Vagina (tissue), 2 donors: Measurements from ENCODE around the gene RETNLB.

ENCODE experiments used
- POLR2A ChIP-seq, 2 donors: fragments of 450-650 bp; IDR thresholded peaks; one replicate each; pipeline ENCODE4 v1.6.1; 2017; ENCODE audit warnings: antibody characterized with exemption in 2 of 2, mild to moderate bottlenecking in 2 of 2, moderate library complexity in 2 of 2
- POLR2AphosphoS5 ChIP-seq, 2 donors: sonication (generic); formaldehyde crosslinking; IDR thresholded peaks; one replicate each; pipeline ENCODE4 v1.9.0; 2017; ENCODE audit warnings: antibody characterized with exemption in 2 of 2, mild to moderate bottlenecking in 2 of 2, low read depth in 1 of 2; ENCODE audit not compliant: insufficient read depth in 1 of 2
- TF ChIP-seq, protein P1 (sequence below), 3 experiments: fragments of 450-650 bp in 2 of 3; fragments of 200-600 bp in 1 of 3; sonication (generic) in 1 of 3; IDR thresholded peaks; one replicate each; pipeline ENCODE4 v1.5.1; 2017 to 2019; ENCODE audit warnings: antibody characterized with exemption in 3 of 3, mild to moderate bottlenecking in 2 of 3, moderate library complexity in 2 of 3

DNA sequence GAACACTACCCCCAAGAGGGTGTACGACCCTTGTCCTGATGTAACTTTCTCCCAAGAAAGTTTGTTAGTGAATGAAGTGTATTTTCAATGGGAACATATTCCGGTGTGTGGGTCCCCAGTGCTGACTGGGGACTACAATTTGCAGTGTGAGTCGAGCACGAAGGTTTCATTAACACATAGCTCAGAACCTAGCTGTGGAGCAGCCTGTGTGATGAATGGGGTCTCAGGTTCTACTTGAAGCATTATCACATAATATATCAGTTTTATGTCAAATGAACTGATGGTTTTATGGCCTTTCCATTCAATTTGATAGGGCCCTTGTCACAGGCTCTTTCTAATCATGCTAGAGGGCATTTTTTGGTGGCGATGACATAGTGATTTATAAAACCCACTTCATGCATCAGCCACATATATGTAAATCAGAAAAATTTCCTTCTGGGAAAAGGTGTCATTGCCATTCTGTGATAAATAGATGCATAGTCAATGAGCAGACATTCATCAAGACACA lies 44.1 kb downstream of the RETNLB start:
- TF ChIP-seq POLR2A (IDR thresholded peaks at IDR 0.05) (no peak), POLR2AphosphoS5 (IDR thresholded peaks at IDR 0.05; ENCODE audit: insufficient read depth in 1 of 2, low read depth in 1 of 2) (no peak)
- TF ChIP-seq, protein P1, sequence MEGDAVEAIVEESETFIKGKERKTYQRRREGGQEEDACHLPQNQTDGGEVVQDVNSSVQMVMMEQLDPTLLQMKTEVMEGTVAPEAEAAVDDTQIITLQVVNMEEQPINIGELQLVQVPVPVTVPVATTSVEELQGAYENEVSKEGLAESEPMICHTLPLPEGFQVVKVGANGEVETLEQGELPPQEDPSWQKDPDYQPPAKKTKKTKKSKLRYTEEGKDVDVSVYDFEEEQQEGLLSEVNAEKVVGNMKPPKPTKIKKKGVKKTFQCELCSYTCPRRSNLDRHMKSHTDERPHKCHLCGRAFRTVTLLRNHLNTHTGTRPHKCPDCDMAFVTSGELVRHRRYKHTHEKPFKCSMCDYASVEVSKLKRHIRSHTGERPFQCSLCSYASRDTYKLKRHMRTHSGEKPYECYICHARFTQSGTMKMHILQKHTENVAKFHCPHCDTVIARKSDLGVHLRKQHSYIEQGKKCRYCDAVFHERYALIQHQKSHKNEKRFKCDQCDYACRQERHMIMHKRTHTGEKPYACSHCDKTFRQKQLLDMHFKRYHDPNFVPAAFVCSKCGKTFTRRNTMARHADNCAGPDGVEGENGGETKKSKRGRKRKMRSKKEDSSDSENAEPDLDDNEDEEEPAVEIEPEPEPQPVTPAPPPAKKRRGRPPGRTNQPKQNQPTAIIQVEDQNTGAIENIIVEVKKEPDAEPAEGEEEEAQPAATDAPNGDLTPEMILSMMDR (IDR thresholded peaks at IDR 0.05): no peak
